Stimulated activated naive CD8-positive, alpha-beta T cell treated with anti-CD3 and anti-CD28 coated beads, Interleukin-15, Interleukin-2, amounts not matched to agents 100 ng/mL and 50 ng/mL, for 24 hours (primary cell): ENCODE results near the gene CDH4.
A peak's percentile ranks its signal among the peaks of the same experiment; 100 is the strongest.
"Not testable (repeated sequence)": the region's sequence is repeated elsewhere in the genome, so short reads cannot be mapped to it uniquely, and the experiment has no call there.

Experiments
- H3K27ac Mint-ChIP-seq: one replicate; pipeline ENCODE4 v1.8.0; 2021; ENCODE audit warnings: mild to moderate bottlenecking, mixed read lengths
- H3K27me3 Mint-ChIP-seq: one replicate; pipeline ENCODE4 v1.8.0; 2021; ENCODE audit warnings: mixed read lengths
- H3K36me3 Mint-ChIP-seq: one replicate; pipeline ENCODE4 v1.8.0; 2021; ENCODE audit warnings: low read depth, mixed read lengths
- H3K4me1 Mint-ChIP-seq: one replicate; pipeline ENCODE4 v1.8.0; 2021; ENCODE audit warnings: low read depth, mixed read lengths
- H3K4me3 Mint-ChIP-seq: one replicate; pipeline ENCODE4 v1.8.0; 2021; ENCODE audit warnings: mild to moderate bottlenecking, mixed read lengths
- H3K9me3 Mint-ChIP-seq: one replicate; pipeline ENCODE4 v1.8.0; 2021; ENCODE audit warnings: mixed read lengths

CDH4 gene

GRCh38 chr20:61854538-61854937 lies 602.5 kb downstream of the CDH4 start:
- H3K4me3 Mint-ChIP-seq, H3K27me3 Mint-ChIP-seq, H3K9me3 Mint-ChIP-seq, H3K27ac Mint-ChIP-seq, H3K36me3 Mint-ChIP-seq, H3K4me1 Mint-ChIP-seq: not testable (repeated sequence)

GRCh38 chr20:61855286-61855685 lies 603.2 kb downstream of the CDH4 start:
- H3K27me3 Mint-ChIP-seq = no peaks in the 10 kb centered on the region
- no peak overlapping the region for H3K4me3 Mint-ChIP-seq
- H3K27ac Mint-ChIP-seq = no peak overlapping the region
- no peaks in the 10 kb centered on the region for H3K36me3 Mint-ChIP-seq
- no peaks in the 10 kb centered on the region for H3K4me1 Mint-ChIP-seq
- no peaks in the 10 kb centered on the region for H3K9me3 Mint-ChIP-seq

- Mint-ChIP-seq H3K4me3 (no peak overlapping the region), H3K4me1 (no peaks in the 10 kb centered on the region), H3K27me3 (no peaks in the 10 kb centered on the region), H3K9me3 (no peaks in the 10 kb centered on the region), H3K27ac (no peak overlapping the region), H3K36me3 (no peaks in the 10 kb centered on the region)
These were observed 604.8 kb downstream of the CDH4 start for GRCh38 chr20:61856626-61857413.

- Mint-ChIP-seq H3K36me3 (no peaks in the 10 kb centered on the region), H3K4me3 (no peak overlapping the region), H3K9me3 (no peaks in the 10 kb centered on the region), H3K27ac (no peak overlapping the region), H3K27me3 (no peaks in the 10 kb centered on the region), H3K4me1 (no peaks in the 10 kb centered on the region)
These were observed 605.3 kb downstream of the CDH4 start for GRCh38 chr20:61857414-61857775.

- H3K27ac Mint-ChIP-seq = no peak overlapping the region
- no peaks in the 10 kb centered on the region for H3K36me3 Mint-ChIP-seq
- H3K4me1 Mint-ChIP-seq = no peaks in the 10 kb centered on the region
- no peaks in the 10 kb centered on the region for H3K9me3 Mint-ChIP-seq
- no peaks in the 10 kb centered on the region for H3K27me3 Mint-ChIP-seq
- no peak overlapping the region for H3K4me3 Mint-ChIP-seq
These were observed 605.8 kb downstream of the CDH4 start for GRCh38 chr20:61857884-61858283.

- no peak overlapping the region for H3K27ac Mint-ChIP-seq
- H3K36me3 Mint-ChIP-seq = no peaks in the 10 kb centered on the region
- no peaks in the 10 kb centered on the region for H3K9me3 Mint-ChIP-seq
- H3K4me3 Mint-ChIP-seq = no peak overlapping the region
- H3K4me1 Mint-ChIP-seq = no peaks in the 10 kb centered on the region
- H3K27me3 Mint-ChIP-seq = no peaks in the 10 kb centered on the region
These were observed 607.7 kb downstream of the CDH4 start for GRCh38 chr20:61859767-61860166.

- Mint-ChIP-seq H3K4me1 (no peaks in the 10 kb centered on the region), H3K27ac (no peak overlapping the region), H3K4me3 (no peak overlapping the region), H3K27me3 (no peaks in the 10 kb centered on the region), H3K9me3 (peaks cover 5% of the 10 kb centered on the region), H3K36me3 (no peaks in the 10 kb centered on the region)
These were observed 608.4 kb downstream of the CDH4 start for GRCh38 chr20:61860260-61860987.

- Mint-ChIP-seq H3K9me3 (peaks cover 8% of the 10 kb centered on the region), H3K4me3 (no peak overlapping the region), H3K4me1 (no peaks in the 10 kb centered on the region), H3K36me3 (no peaks in the 10 kb centered on the region), H3K27me3 (no peaks in the 10 kb centered on the region), H3K27ac (no peak overlapping the region)
These were observed 609.2 kb downstream of the CDH4 start for GRCh38 chr20:61861054-61861841.

- H3K27me3 Mint-ChIP-seq = no peaks in the 10 kb centered on the region
- no peak overlapping the region for H3K4me3 Mint-ChIP-seq
- peaks cover 8% of the 10 kb centered on the region for H3K9me3 Mint-ChIP-seq
- H3K36me3 Mint-ChIP-seq = no peaks in the 10 kb centered on the region
- H3K27ac Mint-ChIP-seq = no peak overlapping the region
- no peaks in the 10 kb centered on the region for H3K4me1 Mint-ChIP-seq
These were observed 609.8 kb downstream of the CDH4 start for GRCh38 chr20:61861858-61862257.

GRCh38 chr20:61862881-61863280 lies 610.8 kb downstream of the CDH4 start:
- Mint-ChIP-seq H3K27ac (no peak overlapping the region), H3K4me1 (no peaks in the 10 kb centered on the region), H3K36me3 (no peaks in the 10 kb centered on the region), H3K4me3 (no peak overlapping the region), H3K9me3 (peaks cover 8% of the 10 kb centered on the region), H3K27me3 (no peaks in the 10 kb centered on the region)

- Mint-ChIP-seq H3K36me3 (no peaks in the 10 kb centered on the region), H3K4me3 (no peak overlapping the region), H3K27ac (no peak overlapping the region), H3K4me1 (no peaks in the 10 kb centered on the region), H3K9me3 (peaks cover 8% of the 10 kb centered on the region), H3K27me3 (no peaks in the 10 kb centered on the region)
These were observed 612.4 kb downstream of the CDH4 start for GRCh38 chr20:61864481-61864880.

GRCh38 chr20:61865353-61865752 lies 613.3 kb downstream of the CDH4 start:
- H3K4me3 Mint-ChIP-seq = no peak overlapping the region

GRCh38 chr20:61866165-61866564 lies 614.1 kb downstream of the CDH4 start:
- H3K27me3 Mint-ChIP-seq = no peaks in the 10 kb centered on the region
- no peak overlapping the region for H3K4me3 Mint-ChIP-seq
- no peaks in the 10 kb centered on the region for H3K4me1 Mint-ChIP-seq
- no peak overlapping the region for H3K27ac Mint-ChIP-seq
- H3K36me3 Mint-ChIP-seq = no peaks in the 10 kb centered on the region
- peaks cover 8% of the 10 kb centered on the region for H3K9me3 Mint-ChIP-seq

More at GRCh38 chr20:61865353-61865752, 613.3 kb downstream of the CDH4 start:
- Mint-ChIP-seq H3K27ac (peak overlapping the region; percentile 17), H3K4me1 (no peaks in the 10 kb centered on the region), H3K36me3 (no peaks in the 10 kb centered on the region), H3K9me3 (peaks cover 8% of the 10 kb centered on the region), H3K27me3 (no peaks in the 10 kb centered on the region)

- Mint-ChIP-seq H3K27ac (no peak overlapping the region), H3K4me1 (no peaks in the 10 kb centered on the region), H3K4me3 (no peak overlapping the region), H3K9me3 (peaks cover 8% of the 10 kb centered on the region), H3K36me3 (no peaks in the 10 kb centered on the region), H3K27me3 (no peaks in the 10 kb centered on the region)
These were observed 615.9 kb downstream of the CDH4 start for GRCh38 chr20:61868006-61868405.

GRCh38 chr20:61868466-61869090 lies 616.5 kb downstream of the CDH4 start:
- H3K27ac Mint-ChIP-seq = no peak overlapping the region

More at GRCh38 chr20:61868466-61869090, 616.5 kb downstream of the CDH4 start:
- H3K9me3 Mint-ChIP-seq = peaks cover 8% of the 10 kb centered on the region
- no peak overlapping the region for H3K4me3 Mint-ChIP-seq
- H3K36me3 Mint-ChIP-seq = no peaks in the 10 kb centered on the region
- H3K27me3 Mint-ChIP-seq = no peaks in the 10 kb centered on the region
- H3K4me1 Mint-ChIP-seq = no peaks in the 10 kb centered on the region
